ENCODE data around the gene ADGRG6. TPM values are rescaled to one million over a fixed set of nuclear protein-coding genes. Genes with fewer than 3 reads are reported as not detected.

The ADGRG6 gene
- total RNA-seq, 1 donor from 2014 or later: 3.6 TPM

DNA sequence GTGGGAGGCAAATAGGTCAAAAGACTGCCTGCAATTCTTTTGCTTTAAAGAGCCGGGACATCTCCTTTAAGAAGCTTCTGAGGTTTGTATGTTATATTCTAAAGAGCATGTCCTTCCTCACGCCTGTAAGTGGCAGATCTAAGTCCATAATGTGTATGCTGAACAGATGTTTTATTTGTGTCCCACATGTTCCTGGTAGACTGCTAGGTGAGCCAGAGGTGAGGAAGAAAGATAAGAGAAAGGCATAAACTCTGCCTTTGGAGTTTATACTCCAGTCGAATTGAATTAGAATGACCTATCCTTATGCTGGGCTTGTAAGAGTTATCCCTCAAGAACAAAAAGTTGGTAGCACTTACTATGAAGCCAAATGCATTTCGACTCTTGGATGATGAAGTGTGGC is 27.2 kb upstream of the ADGRG6 start:
- DNase-seq: no peak
- TF ChIP-seq, protein P1, sequence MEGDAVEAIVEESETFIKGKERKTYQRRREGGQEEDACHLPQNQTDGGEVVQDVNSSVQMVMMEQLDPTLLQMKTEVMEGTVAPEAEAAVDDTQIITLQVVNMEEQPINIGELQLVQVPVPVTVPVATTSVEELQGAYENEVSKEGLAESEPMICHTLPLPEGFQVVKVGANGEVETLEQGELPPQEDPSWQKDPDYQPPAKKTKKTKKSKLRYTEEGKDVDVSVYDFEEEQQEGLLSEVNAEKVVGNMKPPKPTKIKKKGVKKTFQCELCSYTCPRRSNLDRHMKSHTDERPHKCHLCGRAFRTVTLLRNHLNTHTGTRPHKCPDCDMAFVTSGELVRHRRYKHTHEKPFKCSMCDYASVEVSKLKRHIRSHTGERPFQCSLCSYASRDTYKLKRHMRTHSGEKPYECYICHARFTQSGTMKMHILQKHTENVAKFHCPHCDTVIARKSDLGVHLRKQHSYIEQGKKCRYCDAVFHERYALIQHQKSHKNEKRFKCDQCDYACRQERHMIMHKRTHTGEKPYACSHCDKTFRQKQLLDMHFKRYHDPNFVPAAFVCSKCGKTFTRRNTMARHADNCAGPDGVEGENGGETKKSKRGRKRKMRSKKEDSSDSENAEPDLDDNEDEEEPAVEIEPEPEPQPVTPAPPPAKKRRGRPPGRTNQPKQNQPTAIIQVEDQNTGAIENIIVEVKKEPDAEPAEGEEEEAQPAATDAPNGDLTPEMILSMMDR (IDR thresholded peaks at IDR 0.05; ENCODE audit: borderline replicate concordance): no peak
- H3K27ac ChIP-seq (replicated peaks): no peak overlapping the region
- H3K27me3 ChIP-seq (ENCODE audit: low read depth): peaks cover 10% of the 10 kb centered on the region
- H3K9me3 ChIP-seq (replicated peaks): no peaks in the 10 kb centered on the region
- H3K4me1 ChIP-seq: no peaks in the 10 kb centered on the region
- no peaks in the 10 kb centered on the region for H3K36me3 ChIP-seq
- intact Hi-C loops (cut with micrococcal nuclease): no loop called here
- no peak overlapping the region for H3K4me3 ChIP-seq

DNA sequence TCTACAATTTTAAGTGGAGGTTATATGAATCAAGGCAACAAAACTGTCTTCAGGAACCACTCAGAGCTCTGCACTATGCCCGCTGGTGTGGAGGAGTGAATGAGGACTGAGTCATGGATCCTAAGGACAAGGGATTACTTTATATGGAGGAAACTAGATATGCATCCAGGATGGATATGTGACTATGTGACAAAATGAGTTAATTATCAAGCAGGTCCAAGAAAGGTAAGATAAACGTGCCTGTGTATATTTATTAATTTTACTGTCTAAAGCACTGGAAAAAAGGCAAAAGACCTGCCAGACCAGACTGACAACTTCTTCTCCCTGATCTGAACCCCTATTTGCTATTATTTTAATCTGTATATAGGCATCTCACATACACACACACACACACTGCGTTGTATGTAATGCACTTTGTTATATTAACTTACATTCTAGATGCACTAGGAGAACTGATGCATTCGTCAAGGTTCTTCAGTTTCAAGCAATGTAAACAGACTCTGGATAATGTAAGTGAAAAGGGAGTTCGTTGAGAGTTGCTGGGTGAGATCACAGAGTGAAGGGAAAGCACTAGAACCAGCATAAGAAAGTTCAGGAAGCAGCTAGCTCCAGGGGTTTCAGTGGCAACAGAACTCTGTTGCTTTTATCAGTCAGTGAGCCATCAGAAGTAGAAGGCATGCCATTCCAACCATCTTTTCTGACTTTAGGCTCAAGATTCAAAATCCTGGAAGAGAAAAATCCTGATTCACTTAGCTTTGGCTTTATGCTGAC is 26.4 kb upstream of the ADGRG6 start:
- H3K4me3 ChIP-seq: no peak overlapping the region
- no peak for DNase-seq
- no peaks in the 10 kb centered on the region for H3K4me1 ChIP-seq
- TF ChIP-seq, protein P1 (IDR thresholded peaks at IDR 0.05; ENCODE audit: borderline replicate concordance): no peak
- no peaks in the 10 kb centered on the region for H3K9me3 ChIP-seq (replicated peaks)
- H3K27me3 ChIP-seq (ENCODE audit: low read depth): peaks cover 10% of the 10 kb centered on the region
- H3K27ac ChIP-seq (replicated peaks): no peak overlapping the region
- no peaks in the 10 kb centered on the region for H3K36me3 ChIP-seq
- intact Hi-C loops (cut with micrococcal nuclease): no loop called here

DNA sequence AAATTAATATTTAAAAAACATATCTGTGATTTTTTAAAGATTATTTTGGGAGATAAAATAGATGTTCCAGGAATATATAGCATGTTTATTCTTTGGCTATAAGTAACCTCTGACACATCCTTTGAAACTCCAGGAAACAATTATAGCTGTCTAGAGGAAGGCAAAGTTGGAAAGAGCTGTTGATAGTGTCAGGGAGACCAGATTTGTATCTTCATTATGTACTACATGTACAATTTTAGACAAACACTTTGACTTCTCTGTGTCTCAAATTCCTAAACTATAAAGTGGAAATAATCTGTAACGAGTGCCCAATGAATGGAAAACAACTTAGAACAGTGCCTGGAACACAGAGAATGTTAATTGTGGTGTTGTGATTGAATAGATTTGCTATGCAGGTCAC is 25.6 kb upstream of the ADGRG6 start:
- H3K27me3 ChIP-seq (ENCODE audit: low read depth): peaks cover 10% of the 10 kb centered on the region
- no peaks in the 10 kb centered on the region for H3K36me3 ChIP-seq
- H3K27ac ChIP-seq (replicated peaks): no peak overlapping the region
- intact Hi-C loops (cut with micrococcal nuclease): no loop called here
- DNase-seq: no peak
- H3K4me1 ChIP-seq: no peaks in the 10 kb centered on the region
- H3K9me3 ChIP-seq (replicated peaks): peaks cover 6% of the 10 kb centered on the region
- H3K4me3 ChIP-seq: no peak overlapping the region
- TF ChIP-seq, protein P1 (IDR thresholded peaks at IDR 0.05; ENCODE audit: borderline replicate concordance): no peak

DNA sequence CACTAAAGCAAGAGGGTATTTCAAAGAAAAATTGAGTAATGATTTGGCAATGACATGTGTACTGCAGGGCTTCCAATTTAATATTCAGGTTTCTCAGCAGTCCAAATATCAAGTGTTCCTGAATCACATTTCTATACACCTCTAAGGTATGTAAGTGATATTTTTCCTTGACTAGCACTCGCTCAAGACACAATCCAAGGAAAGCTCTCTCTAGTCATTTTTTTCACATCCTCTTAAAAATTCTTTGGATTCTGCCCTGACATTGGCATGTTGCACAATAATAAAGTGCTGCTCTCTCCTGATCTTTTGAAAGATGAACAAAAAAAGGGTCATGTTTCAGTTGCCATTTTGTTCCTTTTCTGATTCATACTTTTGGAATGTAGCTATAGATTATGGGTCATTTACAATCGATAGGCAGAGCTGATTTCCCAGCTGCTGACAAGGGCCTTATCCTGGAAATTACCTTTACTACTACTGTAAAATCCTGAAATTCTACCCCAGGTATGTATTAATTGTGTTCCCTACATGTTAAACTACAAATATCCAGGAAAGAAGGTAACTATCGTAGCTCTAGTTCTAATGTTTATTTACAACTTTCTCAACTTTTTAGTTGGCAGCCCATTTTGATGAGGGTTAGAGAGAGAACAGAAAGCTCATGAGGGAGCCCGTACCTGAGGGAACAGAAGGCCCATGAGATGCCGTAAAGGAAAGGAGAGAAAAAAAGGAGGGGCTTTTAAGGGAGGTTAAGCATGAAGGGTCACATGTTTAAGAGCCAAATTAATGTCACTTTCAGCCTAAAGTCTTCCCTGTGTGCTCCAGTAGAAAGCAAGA is 22.2 kb upstream of the ADGRG6 start:
- no peaks in the 10 kb centered on the region for H3K36me3 ChIP-seq
- H3K27ac ChIP-seq (replicated peaks): no peak overlapping the region
- intact Hi-C loops (cut with micrococcal nuclease): no loop called here
- no peaks in the 10 kb centered on the region for H3K4me1 ChIP-seq
- peaks cover 19% of the 10 kb centered on the region for H3K9me3 ChIP-seq (replicated peaks)
- TF ChIP-seq, protein P1 (IDR thresholded peaks at IDR 0.05; ENCODE audit: borderline replicate concordance): no peak
- no peaks in the 10 kb centered on the region for H3K27me3 ChIP-seq (ENCODE audit: low read depth)
- no peak for DNase-seq
- no peak overlapping the region for H3K4me3 ChIP-seq

DNA sequence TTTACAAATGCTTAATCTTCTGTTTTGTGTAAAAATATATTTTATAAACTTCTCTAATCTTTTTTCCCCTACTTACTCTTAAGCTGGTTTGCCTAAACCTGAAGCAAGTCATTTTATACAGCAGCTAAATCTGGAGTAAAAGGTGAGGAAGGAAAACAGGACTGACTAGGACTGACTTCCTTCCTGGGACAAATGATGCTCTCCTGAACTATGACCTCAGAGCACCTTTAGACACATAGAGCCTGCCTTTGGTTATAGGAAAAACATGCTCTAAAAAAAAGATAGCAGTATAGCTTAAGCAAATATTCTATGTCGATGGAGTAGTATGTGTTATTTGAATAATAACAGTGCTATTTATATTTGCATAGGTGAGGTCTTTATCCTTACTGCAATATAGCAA is 21.5 kb upstream of the ADGRG6 start:
- H3K27me3 ChIP-seq (ENCODE audit: low read depth): no peaks in the 10 kb centered on the region
- peaks cover 19% of the 10 kb centered on the region for H3K9me3 ChIP-seq (replicated peaks)
- no peak overlapping the region for H3K4me3 ChIP-seq
- no peaks in the 10 kb centered on the region for H3K36me3 ChIP-seq
- no peak overlapping the region for H3K27ac ChIP-seq (replicated peaks)
- no peaks in the 10 kb centered on the region for H3K4me1 ChIP-seq
- TF ChIP-seq, protein P1 (IDR thresholded peaks at IDR 0.05; ENCODE audit: borderline replicate concordance): no peak
- intact Hi-C loops (cut with micrococcal nuclease): no loop called here
- DNase-seq: no peak

Data from left ventricle myocardium inferior (tissue), 1 donor.